HepG2 (cell line): ENCODE measurements around the gene CHPF. TPM values are rescaled to one million over a fixed set of nuclear protein-coding genes. Genes with fewer than 3 reads are reported as not detected.
A peak's percentile ranks its signal among the peaks of the same experiment; 100 is the strongest.

Experiments used
- AHR ChIP-seq: IDR thresholded peaks from 2 replicates; pipeline ENCODE4 v1.6.1; 2018; ENCODE audit warnings: missing genetic modification reagents, missing compliant biosample characterization
- CBX2 ChIP-seq, 2 experiments: fragments of 200-600 bp in 1 of 2; sonication (generic); formaldehyde crosslinking in 1 of 2; IDR thresholded peaks; 2 replicates each; pipeline versions ENCODE4 v1.7.0 to v1.8.1; 2018 to 2022; ENCODE audit warnings: low read depth in 2 of 2, low read length in 1 of 2, mild to moderate bottlenecking in 1 of 2, missing genetic modification reagents in 1 of 2
- HOXA7 ChIP-seq: sonication (generic); formaldehyde crosslinking; IDR thresholded peaks from 2 replicates; pipeline ENCODE4 v1.8.1; 2022; ENCODE audit warnings: mild to moderate bottlenecking, missing genetic modification reagents, moderate library complexity
- IKZF4 ChIP-seq: sonication (generic); formaldehyde crosslinking; IDR thresholded peaks from 2 replicates; pipeline ENCODE4 v1.5.1; 2020; ENCODE audit warnings: borderline replicate concordance, mild to moderate bottlenecking, low read depth, missing genetic modification reagents; ENCODE audit errors: not compliant biosample characterization
- KDM2A ChIP-seq: sonication (generic); formaldehyde crosslinking; IDR thresholded peaks from 2 replicates; pipeline ENCODE4 v1.4.0; 2020; ENCODE audit warnings: low read depth, missing genetic modification reagents, borderline replicate concordance
- MTF1 ChIP-seq: sonication (generic); formaldehyde crosslinking; IDR thresholded peaks from 2 replicates; pipeline ENCODE4 v1.5.0; 2020; ENCODE audit warnings: missing genetic modification reagents
- NFIB ChIP-seq: sonication (generic); formaldehyde crosslinking; IDR thresholded peaks from 2 replicates; pipeline ENCODE4 v1.9.0; 2021; ENCODE audit warnings: missing genetic modification reagents, mild to moderate bottlenecking, borderline replicate concordance
- NR2C2 ChIP-seq: sonication (generic); formaldehyde crosslinking; IDR thresholded peaks from 2 replicates; pipeline ENCODE4 v1.4.0; 2020; ENCODE audit warnings: missing genetic modification reagents, mild to moderate bottlenecking, moderate library complexity, borderline replicate concordance
- RBAK ChIP-seq: sonication (generic); formaldehyde crosslinking; IDR thresholded peaks from 2 replicates; pipeline ENCODE4 v1.5.1; 2020; ENCODE audit warnings: mild to moderate bottlenecking, missing genetic modification reagents
- REXO4 ChIP-seq: sonication (generic); formaldehyde crosslinking; IDR thresholded peaks from 2 replicates; pipeline ENCODE4 v1.8.0; 2022; ENCODE audit warnings: missing genetic modification reagents, mild to moderate bottlenecking, borderline replicate concordance
- RFXAP ChIP-seq: sonication (generic); formaldehyde crosslinking; IDR thresholded peaks from 2 replicates; pipeline ENCODE4 v1.4.0; 2020; ENCODE audit warnings: missing genetic modification reagents, borderline replicate concordance
- ZNF224 ChIP-seq: sonication (generic); formaldehyde crosslinking; IDR thresholded peaks from 2 replicates; pipeline ENCODE4 v1.5.0; 2020; ENCODE audit warnings: mild to moderate bottlenecking, missing genetic modification reagents
- ZNF30 ChIP-seq: sonication (generic); formaldehyde crosslinking; IDR thresholded peaks from 2 replicates; pipeline ENCODE4 v1.5.0; 2020; ENCODE audit warnings: mild to moderate bottlenecking, missing genetic modification reagents
- ZNF546 ChIP-seq: sonication (generic); formaldehyde crosslinking; conservative IDR thresholded peaks from 2 replicates; pipeline ENCODE4 v1.8.1; 2023; ENCODE audit warnings: mild to moderate bottlenecking, missing genetic modification reagents
- ZNF709 ChIP-seq: sonication (generic); formaldehyde crosslinking; IDR thresholded peaks from 2 replicates; pipeline ENCODE4 v1.5.0; 2020; ENCODE audit warnings: mild to moderate bottlenecking, missing genetic modification reagents
- ZNF746 ChIP-seq: sonication (generic); formaldehyde crosslinking; IDR thresholded peaks from 2 replicates; pipeline ENCODE4 v1.8.0; 2022; ENCODE audit warnings: mild to moderate bottlenecking, missing genetic modification reagents
- polyA plus RNA-seq, 8 experiments: library from polyadenylated mRNA; depleted of rRNA in 3 of 8; stranded (reverse) in 7 of 8; unstranded in 1 of 8; fragments of >200 nt; fragmentation: Illumina TruSeq in 4 of 8; extraction: Trizol in 4 of 8; gene quantifications; 2 replicates each; pipeline versions ENCODE4 v1.2.1 to v1.2.3, GENCODE V29; 2011 to 2016; ENCODE audit warnings: low read depth in 4 of 8, missing spikeins in 1 of 8, mixed read lengths in 1 of 8; ENCODE audit not compliant: insufficient read depth in 1 of 8
- total RNA-seq, 5 experiments: library from RNA; depleted of rRNA; stranded (reverse); fragments of >200 nt; fragmentation: Illumina TruSeq; extraction: Trizol; gene quantifications; 2 replicates each; pipeline ENCODE4 v1.2.3, GENCODE V29; 2016; ENCODE audit warnings: low read depth in 1 of 5
- TF ChIP-seq, protein P1 (sequence below): sonication (generic); formaldehyde crosslinking; IDR thresholded peaks from 2 replicates; pipeline ENCODE4 v1.5.0; 2020; ENCODE audit warnings: missing genetic modification reagents, mild to moderate bottlenecking, borderline replicate concordance
- TF ChIP-seq, protein P2 (sequence below): sonication (generic); formaldehyde crosslinking; IDR thresholded peaks from 2 replicates; pipeline ENCODE4 v1.9.0; 2022; ENCODE audit warnings: low read depth, missing genetic modification reagents
- TF ChIP-seq, protein P3 (sequence below): IDR thresholded peaks from 2 replicates; pipeline ENCODE4 v1.6.1; 2016; ENCODE audit warnings: low read depth
- TF ChIP-seq, protein P4 (sequence below): sonication (generic); formaldehyde crosslinking; conservative IDR thresholded peaks from 2 replicates; pipeline ENCODE4 v1.8.0; 2022; ENCODE audit warnings: low read depth, missing genetic modification reagents
- TF ChIP-seq, protein P5 (sequence below): sonication (generic); formaldehyde crosslinking; IDR thresholded peaks from 2 replicates; pipeline ENCODE4 v1.4.0; 2020; ENCODE audit warnings: missing genetic modification reagents; ENCODE audit errors: not compliant biosample characterization

CHPF gene
- total and polyA plus RNA-seq, 2 of the 13 experiments (the other 11 are each of a cell fraction or from before 2014, with no cell fraction given), result 79.6 to 111 TPM

DNA sequence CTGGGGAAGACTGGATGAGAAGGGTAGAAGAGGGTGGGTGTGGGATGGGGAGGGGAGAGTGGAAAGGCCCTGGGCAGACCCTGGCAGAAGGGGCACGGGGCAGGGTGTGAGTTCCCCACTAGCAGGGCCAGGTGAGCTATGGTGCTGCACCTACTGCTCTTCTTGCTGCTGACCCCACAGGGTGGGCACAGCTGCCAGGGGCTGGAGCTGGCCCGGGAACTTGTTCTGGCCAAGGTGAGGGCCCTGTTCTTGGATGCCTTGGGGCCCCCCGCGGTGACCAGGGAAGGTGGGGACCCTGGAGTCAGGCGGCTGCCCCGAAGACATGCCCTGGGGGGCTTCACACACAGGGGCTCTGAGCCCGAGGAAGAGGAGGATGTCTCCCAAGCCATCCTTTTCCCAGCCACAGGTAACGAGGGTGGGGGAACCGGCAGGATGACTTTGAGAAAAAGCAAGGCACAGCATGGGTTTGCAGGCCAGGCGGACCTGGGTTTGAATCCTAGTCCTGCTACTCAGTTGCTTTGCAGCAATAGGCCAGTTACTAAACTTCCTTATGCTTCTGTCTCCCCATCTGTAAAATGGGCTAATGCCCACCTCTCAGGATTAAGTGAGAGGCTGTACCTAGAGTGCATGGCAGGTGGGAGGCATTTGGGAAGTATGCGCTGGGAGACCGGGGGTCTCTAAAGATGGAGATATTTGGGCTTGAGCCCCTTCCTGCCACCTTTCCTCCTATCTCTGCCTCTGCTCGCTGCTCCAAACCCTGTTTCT lies 28.8 kb upstream of the CHPF start, which contains the start of gene INHA (continued):
- TF ChIP-seq HOXA7 (CRISPR knock-in tag) (no peak), RFXAP (CRISPR knock-in tag) (no peak), AHR (0 out of 2 replicates have a peak, but pooled peaks have one; percentile 48), NR2C2 (CRISPR knock-in tag) (no peak), CBX2 (IDR thresholded peaks at IDR 0.05; ENCODE audit: low read depth, low read length) (no peak), CBX2 (CRISPR knock-in tag; IDR thresholded peaks at IDR 0.05; ENCODE audit: low read depth) (no peak), NFIB (CRISPR knock-in tag) (no peak), ZNF30 (CRISPR knock-in tag) (no peak), IKZF4 (CRISPR knock-in tag) (no peak), ZNF224 (CRISPR knock-in tag) (no peak; the same call in 1 of the 2 replicates), ZNF746 (CRISPR knock-in tag) (no peak), ZNF709 (CRISPR knock-in tag) (0 out of 2 replicates have a peak, but pooled peaks have one; percentile 55), ZNF546 (CRISPR knock-in tag) (peak; percentile 48; the same call in 1 of the 2 replicates), RBAK (CRISPR knock-in tag) (0 out of 2 replicates have a peak, but pooled peaks have one; percentile 21), MTF1 (no peak), REXO4 (CRISPR knock-in tag) (no peak), KDM2A (CRISPR knock-in tag) (no peak)
- TF ChIP-seq, protein P1, sequence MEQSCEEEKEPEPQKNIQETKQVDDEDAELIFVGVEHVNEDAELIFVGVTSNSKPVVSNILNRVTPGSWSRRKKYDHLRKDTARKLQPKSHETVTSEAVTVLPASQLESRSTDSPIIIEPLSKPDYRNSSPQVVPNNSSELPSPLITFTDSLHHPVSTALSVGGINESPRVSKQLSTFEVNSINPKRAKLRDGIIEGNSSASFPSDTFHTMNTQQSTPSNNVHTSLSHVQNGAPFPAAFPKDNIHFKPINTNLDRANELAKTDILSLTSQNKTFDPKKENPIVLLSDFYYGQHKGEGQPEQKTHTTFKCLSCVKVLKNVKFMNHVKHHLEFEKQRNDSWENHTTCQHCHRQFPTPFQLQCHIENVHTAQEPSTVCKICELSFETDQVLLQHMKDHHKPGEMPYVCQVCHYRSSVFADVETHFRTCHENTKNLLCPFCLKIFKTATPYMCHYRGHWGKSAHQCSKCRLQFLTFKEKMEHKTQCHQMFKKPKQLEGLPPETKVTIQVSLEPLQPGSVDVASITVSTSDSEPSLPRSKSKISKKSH (CRISPR knock-in tag), result no peak; the same call in 1 of the 2 replicates
- TF ChIP-seq, protein P2, sequence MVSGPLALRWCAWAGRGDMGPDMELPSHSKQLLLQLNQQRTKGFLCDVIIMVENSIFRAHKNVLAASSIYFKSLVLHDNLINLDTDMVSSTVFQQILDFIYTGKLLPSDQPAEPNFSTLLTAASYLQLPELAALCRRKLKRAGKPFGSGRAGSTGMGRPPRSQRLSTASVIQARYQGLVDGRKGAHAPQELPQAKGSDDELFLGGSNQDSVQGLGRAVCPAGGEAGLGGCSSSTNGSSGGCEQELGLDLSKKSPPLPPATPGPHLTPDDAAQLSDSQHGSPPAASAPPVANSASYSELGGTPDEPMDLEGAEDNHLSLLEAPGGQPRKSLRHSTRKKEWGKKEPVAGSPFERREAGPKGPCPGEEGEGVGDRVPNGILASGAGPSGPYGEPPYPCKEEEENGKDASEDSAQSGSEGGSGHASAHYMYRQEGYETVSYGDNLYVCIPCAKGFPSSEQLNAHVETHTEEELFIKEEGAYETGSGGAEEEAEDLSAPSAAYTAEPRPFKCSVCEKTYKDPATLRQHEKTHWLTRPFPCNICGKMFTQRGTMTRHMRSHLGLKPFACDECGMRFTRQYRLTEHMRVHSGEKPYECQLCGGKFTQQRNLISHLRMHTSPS (CRISPR knock-in tag), result peak; percentile 5; the same call in 1 of the 2 replicates
- TF ChIP-seq, protein P3, sequence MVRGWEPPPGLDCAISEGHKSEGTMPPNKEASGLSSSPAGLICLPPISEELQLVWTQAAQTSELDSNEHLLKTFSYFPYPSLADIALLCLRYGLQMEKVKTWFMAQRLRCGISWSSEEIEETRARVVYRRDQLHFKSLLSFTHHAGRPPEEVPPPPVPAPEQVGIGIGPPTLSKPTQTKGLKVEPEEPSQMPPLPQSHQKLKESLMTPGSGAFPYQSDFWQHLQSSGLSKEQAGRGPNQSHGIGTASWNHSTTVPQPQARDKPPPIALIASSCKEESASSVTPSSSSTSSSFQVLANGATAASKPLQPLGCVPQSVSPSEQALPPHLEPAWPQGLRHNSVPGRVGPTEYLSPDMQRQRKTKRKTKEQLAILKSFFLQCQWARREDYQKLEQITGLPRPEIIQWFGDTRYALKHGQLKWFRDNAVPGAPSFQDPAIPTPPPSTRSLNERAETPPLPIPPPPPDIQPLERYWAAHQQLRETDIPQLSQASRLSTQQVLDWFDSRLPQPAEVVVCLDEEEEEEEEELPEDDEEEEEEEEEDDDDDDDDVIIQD (CRISPR knock-in tag), result no peak
- TF ChIP-seq, protein P4, sequence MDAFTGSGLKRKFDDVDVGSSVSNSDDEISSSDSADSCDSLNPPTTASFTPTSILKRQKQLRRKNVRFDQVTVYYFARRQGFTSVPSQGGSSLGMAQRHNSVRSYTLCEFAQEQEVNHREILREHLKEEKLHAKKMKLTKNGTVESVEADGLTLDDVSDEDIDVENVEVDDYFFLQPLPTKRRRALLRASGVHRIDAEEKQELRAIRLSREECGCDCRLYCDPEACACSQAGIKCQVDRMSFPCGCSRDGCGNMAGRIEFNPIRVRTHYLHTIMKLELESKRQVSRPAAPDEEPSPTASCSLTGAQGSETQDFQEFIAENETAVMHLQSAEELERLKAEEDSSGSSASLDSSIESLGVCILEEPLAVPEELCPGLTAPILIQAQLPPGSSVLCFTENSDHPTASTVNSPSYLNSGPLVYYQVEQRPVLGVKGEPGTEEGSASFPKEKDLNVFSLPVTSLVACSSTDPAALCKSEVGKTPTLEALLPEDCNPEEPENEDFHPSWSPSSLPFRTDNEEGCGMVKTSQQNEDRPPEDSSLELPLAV (CRISPR knock-in tag), result no peak
- TF ChIP-seq, protein P5, sequence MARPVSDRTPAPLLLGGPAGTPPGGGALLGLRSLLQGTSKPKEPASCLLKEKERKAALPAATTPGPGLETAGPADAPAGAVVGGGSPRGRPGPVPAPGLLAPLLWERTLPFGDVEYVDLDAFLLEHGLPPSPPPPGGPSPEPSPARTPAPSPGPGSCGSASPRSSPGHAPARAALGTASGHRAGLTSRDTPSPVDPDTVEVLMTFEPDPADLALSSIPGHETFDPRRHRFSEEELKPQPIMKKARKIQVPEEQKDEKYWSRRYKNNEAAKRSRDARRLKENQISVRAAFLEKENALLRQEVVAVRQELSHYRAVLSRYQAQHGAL (CRISPR knock-in tag), result peak; percentile 35
